GM18861 (cell line): ENCODE measurements around the gene BABAM2.
"Not testable (repeated sequence)": the region's sequence is repeated elsewhere in the genome, so short reads cannot be mapped to it uniquely, and the experiment has no call there.

Source experiments
- ATAC-seq: cut with Tn5 transposase; IDR thresholded peaks from one replicate; pipeline ENCODE4 v1.9.1; 2021; ENCODE audit not compliant: unreplicated experiment

BABAM2 gene

GRCh38 chr2:27890146-27890923 lies at the start of gene BABAM2, which contains the start of gene RBKS:
TSS of gene BABAM2 (plus strand) at chr2:27890729. CDS start at chr2:27894557, 3,828 bp downstream.
TSS of gene RBKS (minus strand) at chr2:27890387. CDS start at chr2:27890345, 42 bp downstream.
- ATAC-seq: peak; percentile 66

GRCh38 chr2:27842894-27843293 lies 47.6 kb upstream of the BABAM2 start:
- no peak for ATAC-seq

GRCh38 chr2:27843992-27844391 lies 46.5 kb upstream of the BABAM2 start:
- no peak for ATAC-seq

DNA sequence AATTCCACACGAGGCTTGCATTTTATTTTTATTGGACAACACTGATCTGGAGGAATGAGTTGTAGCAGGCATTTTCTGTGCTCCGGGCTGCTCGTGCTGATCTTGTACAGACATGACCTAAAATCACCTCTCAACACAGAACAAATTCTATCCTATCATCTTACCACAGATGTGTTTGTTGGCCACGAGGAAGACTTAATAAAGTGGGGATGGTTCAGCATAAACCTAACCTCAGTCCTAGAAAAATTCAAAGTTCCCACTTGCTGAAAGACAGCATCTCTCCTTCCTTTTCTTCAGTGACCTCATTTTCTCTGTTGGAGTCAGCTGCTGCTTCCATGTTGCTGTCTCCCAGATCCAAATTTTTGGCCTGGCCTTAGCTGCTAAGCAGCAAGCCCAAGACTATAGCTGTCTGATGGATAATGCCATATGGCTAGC lies 45.7 kb upstream of the BABAM2 start:
- no peak for ATAC-seq

DNA sequence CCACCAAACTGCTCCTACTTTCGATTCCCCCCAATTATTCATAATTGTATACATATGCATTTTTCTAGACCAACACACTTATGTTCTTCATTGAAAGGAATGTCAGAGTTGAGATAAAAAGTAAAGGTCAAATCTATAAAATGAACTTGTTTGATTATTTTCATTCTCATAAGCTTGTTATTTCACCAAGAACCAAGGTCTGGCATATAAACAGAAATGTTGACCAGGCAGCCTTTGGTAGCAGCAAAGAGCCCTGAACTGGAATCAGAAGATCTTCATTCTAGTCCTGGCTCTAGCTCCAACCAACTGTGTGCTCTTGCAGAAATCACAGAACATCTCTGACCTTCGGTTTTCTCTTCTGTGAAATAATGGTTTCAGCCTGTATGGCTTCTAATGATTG lies 43.2 kb upstream of the BABAM2 start:
- no peak for ATAC-seq

GRCh38 chr2:27849558-27850205 lies 40.8 kb upstream of the BABAM2 start:
- no peak for ATAC-seq

DNA sequence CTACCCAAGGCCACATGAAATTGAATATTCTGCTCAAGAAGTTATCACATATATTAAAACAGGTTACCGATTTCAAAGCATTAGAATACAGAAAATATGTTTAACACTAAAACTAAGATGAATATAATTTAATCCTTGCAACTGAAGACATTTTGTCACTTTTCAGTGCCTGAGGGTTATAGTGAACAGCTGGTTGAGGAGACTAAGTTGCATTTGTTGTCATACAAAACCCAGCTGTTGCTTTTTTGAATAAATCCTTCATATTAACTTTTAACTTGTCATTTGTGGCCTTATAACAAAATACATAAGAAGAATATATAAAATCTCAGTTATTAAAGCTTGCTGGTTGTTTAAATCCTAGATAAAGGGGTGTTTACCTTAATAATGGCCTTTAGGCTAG lies 37.8 kb upstream of the BABAM2 start:
- no peak for ATAC-seq

- no peak for ATAC-seq
Observed at GRCh38 chr2:27854229-27854862, 36.2 kb upstream of the BABAM2 start.

GRCh38 chr2:27855476-27855875 lies 35.1 kb upstream of the BABAM2 start:
- ATAC-seq: no peak

- ATAC-seq: no peak
Observed at GRCh38 chr2:27856386-27856785, 34.1 kb upstream of the BABAM2 start.

- no peak for ATAC-seq
Observed at GRCh38 chr2:27856956-27857355, 33.6 kb upstream of the BABAM2 start.

- ATAC-seq: no peak
Observed at GRCh38 chr2:27857417-27858172, 32.9 kb upstream of the BABAM2 start.

- no peak for ATAC-seq
Observed at GRCh38 chr2:27860111-27860510, 30.4 kb upstream of the BABAM2 start.

- ATAC-seq: no peak
Observed at GRCh38 chr2:27863146-27863545, 27.4 kb upstream of the BABAM2 start.

- ATAC-seq: not testable (repeated sequence)
Observed at GRCh38 chr2:27863955-27864354, 26.6 kb upstream of the BABAM2 start.

GRCh38 chr2:27866237-27866636 lies 24.3 kb upstream of the BABAM2 start:
- ATAC-seq: no peak

GRCh38 chr2:27869763-27870162 lies 20.8 kb upstream of the BABAM2 start:
- no peak for ATAC-seq

- ATAC-seq: no peak
Observed at GRCh38 chr2:27870724-27871123, 19.8 kb upstream of the BABAM2 start.

GRCh38 chr2:27871802-27872201 lies 18.7 kb upstream of the BABAM2 start:
- no peak for ATAC-seq

GRCh38 chr2:27873091-27873490 lies 17.4 kb upstream of the BABAM2 start:
- no peak for ATAC-seq
